Liver (tissue), 9 donors: ENCODE measurements around the gene LY6G6C. TPM values are rescaled to one million over a fixed set of nuclear protein-coding genes. Genes with fewer than 3 reads are reported as not detected.

Experiments
- DNase-seq: peaks from one replicate; pipeline ENCODE4 v3.0.0-alpha.2; 2017; ENCODE audit warnings: low spot score
- H3K27ac ChIP-seq, 2 donors: one replicate each; pipeline ENCODE4 v1.7.0; 2013; ENCODE audit warnings: inconsistent platforms in 2 of 2, low read length in 2 of 2, control low read depth in 1 of 2, low read depth in 1 of 2, mild to moderate bottlenecking in 1 of 2
- H3K27me3 ChIP-seq, 4 donors: one replicate each; pipeline versions ENCODE4 v1.6.1 to v1.7.0; 2013; ENCODE audit warnings: low read length in 3 of 4, inconsistent platforms in 1 of 4, mild to moderate bottlenecking in 1 of 4, moderate library complexity in 1 of 4; ENCODE audit not compliant: control insufficient read depth in 4 of 4, insufficient read depth in 4 of 4
- H3K36me3 ChIP-seq, 4 donors: one replicate each; pipeline versions ENCODE4 v1.6.1 to v1.7.0; 2013; ENCODE audit warnings: low read length in 3 of 4, mild to moderate bottlenecking in 3 of 4, low read depth in 1 of 4, moderate library complexity in 1 of 4; ENCODE audit not compliant: control insufficient read depth in 4 of 4, insufficient read depth in 3 of 4
- H3K4me1 ChIP-seq, 4 donors: one replicate each; pipeline versions ENCODE4 v1.6.1 to v1.7.0; 2013; ENCODE audit warnings: low read length in 3 of 4, mild to moderate bottlenecking in 3 of 4, moderate library complexity in 1 of 4; ENCODE audit not compliant: control insufficient read depth in 4 of 4, insufficient read depth in 4 of 4
- H3K4me3 ChIP-seq, 3 donors: one replicate each; pipeline versions ENCODE4 v1.6.1 to v1.7.0; 2013; ENCODE audit warnings: low read length in 3 of 3, control low read depth in 1 of 3, low read depth in 1 of 3, mild to moderate bottlenecking in 1 of 3
- H3K9ac ChIP-seq, 2 donors: one replicate each; pipeline ENCODE4 v1.7.0; 2013; ENCODE audit warnings: low read length in 2 of 2, mild to moderate bottlenecking in 2 of 2, moderate library complexity in 2 of 2, control low read depth in 1 of 2, low read depth in 1 of 2
- H3K9me3 ChIP-seq, 4 donors: one replicate each; pipeline versions ENCODE4 v1.6.1 to v1.7.0; 2013; ENCODE audit warnings: low read length in 3 of 4; ENCODE audit not compliant: control insufficient read depth in 4 of 4
- CTCF ChIP-seq: fragments of 150-350 bp; IDR thresholded peaks from 2 replicates; pipeline ENCODE4 v1.5.1; 2017; ENCODE audit warnings: improper control_type of control experiment, low read depth, low read length; ENCODE audit not compliant: missing input control
- FOXA1 ChIP-seq: IDR thresholded peaks from 2 replicates; pipeline ENCODE4 v1.6.1; 2016; ENCODE audit warnings: antibody characterized with exemption
- GABPA ChIP-seq, 2 donors: IDR thresholded peaks in 1 of 2; conservative IDR thresholded peaks in 1 of 2; 2 replicates each; pipeline ENCODE4 v1.6.1; 2016; ENCODE audit warnings: antibody characterized with exemption in 2 of 2, mild to moderate bottlenecking in 1 of 2, moderate library complexity in 1 of 2
- HNF4G ChIP-seq: IDR thresholded peaks from 2 replicates; pipeline ENCODE4 v1.6.1; 2016; ENCODE audit warnings: antibody characterized with exemption
- MAX ChIP-seq: IDR thresholded peaks from 2 replicates; pipeline ENCODE4 v1.6.1; 2016; ENCODE audit warnings: antibody characterized with exemption
- NR2F2 ChIP-seq: IDR thresholded peaks from 2 replicates; pipeline ENCODE4 v1.6.1; 2016; ENCODE audit warnings: antibody characterized with exemption
- SP1 ChIP-seq: IDR thresholded peaks from 2 replicates; pipeline ENCODE4 v1.6.1; 2018; ENCODE audit warnings: antibody characterized with exemption, mild to moderate bottlenecking
- TAF1 ChIP-seq: conservative IDR thresholded peaks from 2 replicates; pipeline ENCODE4 v1.6.1; 2016; ENCODE audit warnings: antibody characterized with exemption, mild to moderate bottlenecking
- YY1 ChIP-seq: IDR thresholded peaks from 2 replicates; pipeline ENCODE4 v1.6.1; 2016; ENCODE audit warnings: antibody characterized with exemption, mild to moderate bottlenecking
- WGBS: extraction: QIAGEN DNeasy Blood & Tissue Kit; methylation state at CpG from one replicate; pipeline ENCODE4 v1.1.7; 2013; 5-methylcytosine and 5-hydroxymethylcytosine counted together
- polyA plus RNA-seq, 2 donors: library from polyadenylated mRNA; stranded (reverse) in 1 of 2; unstranded in 1 of 2; fragments of 200-250 nt in 1 of 2; fragments of >200 nt in 1 of 2; fragmentation: Nextera tagmentation in 1 of 2; extraction: Ambion mirVana in 1 of 2; gene quantifications; one replicate each; pipeline versions ENCODE4 v1.2.1 to v1.2.3, GENCODE V29; 2013 to 2015
- total RNA-seq, 2 donors: library from RNA; depleted of rRNA; stranded (reverse); fragments of >200 nt; gene quantifications; one replicate each; pipeline ENCODE4 v1.2.3, GENCODE V29; 2014
- TF ChIP-seq, protein P1 (sequence below): IDR thresholded peaks from 2 replicates; pipeline ENCODE4 v1.6.1; 2016; ENCODE audit warnings: antibody characterized with exemption
- TF ChIP-seq, protein P2 (sequence below): IDR thresholded peaks from 2 replicates; pipeline ENCODE4 v1.6.1; 2016; ENCODE audit warnings: antibody characterized with exemption, mild to moderate bottlenecking
- TF ChIP-seq, protein P3 (sequence below): IDR thresholded peaks from 2 replicates; pipeline ENCODE4 v1.6.1; 2016; ENCODE audit warnings: antibody characterized with exemption
- donor health status: healthy.
- donor health status: healthy.
- donor health status: healthy.
- donor health status: healthy.
- donor health status: healthy.

The LY6G6C gene
- total and polyA plus RNA-seq, 4 donors = not detected

GRCh38 chr6:31677955-31678354, 43.6 kb downstream of the LY6G6C start:
- no peak overlapping the region for H3K27ac ChIP-seq
- peaks cover 0 to 4% (median 3%) of the 10 kb centered on the region in 4 donors for H3K36me3 ChIP-seq
- WGBS = 74% methylated on average over 8 of the region's 8 CpGs
- H3K9ac ChIP-seq = no peak overlapping the region
- no peak for TF ChIP-seq CTCF
- no peak for TF ChIP-seq YY1
- TF ChIP-seq, protein P1, sequence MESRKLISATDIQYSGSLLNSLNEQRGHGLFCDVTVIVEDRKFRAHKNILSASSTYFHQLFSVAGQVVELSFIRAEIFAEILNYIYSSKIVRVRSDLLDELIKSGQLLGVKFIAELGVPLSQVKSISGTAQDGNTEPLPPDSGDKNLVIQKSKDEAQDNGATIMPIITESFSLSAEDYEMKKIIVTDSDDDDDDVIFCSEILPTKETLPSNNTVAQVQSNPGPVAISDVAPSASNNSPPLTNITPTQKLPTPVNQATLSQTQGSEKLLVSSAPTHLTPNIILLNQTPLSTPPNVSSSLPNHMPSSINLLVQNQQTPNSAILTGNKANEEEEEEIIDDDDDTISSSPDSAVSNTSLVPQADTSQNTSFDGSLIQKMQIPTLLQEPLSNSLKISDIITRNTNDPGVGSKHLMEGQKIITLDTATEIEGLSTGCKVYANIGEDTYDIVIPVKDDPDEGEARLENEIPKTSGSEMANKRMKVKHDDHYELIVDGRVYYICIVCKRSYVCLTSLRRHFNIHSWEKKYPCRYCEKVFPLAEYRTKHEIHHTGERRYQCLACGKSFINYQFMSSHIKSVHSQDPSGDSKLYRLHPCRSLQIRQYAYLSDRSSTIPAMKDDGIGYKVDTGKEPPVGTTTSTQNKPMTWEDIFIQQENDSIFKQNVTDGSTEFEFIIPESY = no peak
- no peak for TF ChIP-seq HNF4G
- no peak for DNase-seq
- no peak overlapping the region for H3K4me3 ChIP-seq
- peaks cover 1 to 18% (median 12%) of the 10 kb centered on the region in 4 donors for H3K4me1 ChIP-seq
- H3K27me3 ChIP-seq = no peaks in the 10 kb centered on the region
- H3K9me3 ChIP-seq = no peaks in the 10 kb centered on the region

DNA sequence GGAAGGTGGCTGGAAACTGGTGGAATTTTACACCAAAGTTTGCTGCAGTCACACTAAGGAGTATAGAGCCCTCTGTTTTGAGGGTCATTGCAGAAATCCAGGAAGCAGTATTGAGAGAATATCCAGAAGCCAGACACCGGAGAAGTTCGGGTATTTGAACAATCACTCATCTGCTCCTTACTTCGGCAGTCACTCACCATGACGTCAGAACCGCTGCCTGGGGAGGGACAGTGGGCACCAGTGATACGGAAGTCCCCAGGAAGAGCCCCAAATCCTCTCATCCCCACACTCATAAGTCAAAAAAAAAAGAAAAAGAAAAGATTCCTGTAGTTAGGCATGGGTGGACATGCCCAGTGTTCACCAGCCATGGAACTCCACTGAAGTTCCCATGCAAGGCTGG, 44.6 kb downstream of the LY6G6C start:
- no peak overlapping the region for H3K4me3 ChIP-seq
- H3K4me1 ChIP-seq = peaks cover 1 to 16% (median 9%) of the 10 kb centered on the region in 4 donors
- DNase-seq = no peak
- 80% methylated on average over 6 of the region's 6 CpGs for WGBS
- H3K27ac ChIP-seq = no peak overlapping the region
- no peak for TF ChIP-seq MAX
- TF ChIP-seq, protein P2, sequence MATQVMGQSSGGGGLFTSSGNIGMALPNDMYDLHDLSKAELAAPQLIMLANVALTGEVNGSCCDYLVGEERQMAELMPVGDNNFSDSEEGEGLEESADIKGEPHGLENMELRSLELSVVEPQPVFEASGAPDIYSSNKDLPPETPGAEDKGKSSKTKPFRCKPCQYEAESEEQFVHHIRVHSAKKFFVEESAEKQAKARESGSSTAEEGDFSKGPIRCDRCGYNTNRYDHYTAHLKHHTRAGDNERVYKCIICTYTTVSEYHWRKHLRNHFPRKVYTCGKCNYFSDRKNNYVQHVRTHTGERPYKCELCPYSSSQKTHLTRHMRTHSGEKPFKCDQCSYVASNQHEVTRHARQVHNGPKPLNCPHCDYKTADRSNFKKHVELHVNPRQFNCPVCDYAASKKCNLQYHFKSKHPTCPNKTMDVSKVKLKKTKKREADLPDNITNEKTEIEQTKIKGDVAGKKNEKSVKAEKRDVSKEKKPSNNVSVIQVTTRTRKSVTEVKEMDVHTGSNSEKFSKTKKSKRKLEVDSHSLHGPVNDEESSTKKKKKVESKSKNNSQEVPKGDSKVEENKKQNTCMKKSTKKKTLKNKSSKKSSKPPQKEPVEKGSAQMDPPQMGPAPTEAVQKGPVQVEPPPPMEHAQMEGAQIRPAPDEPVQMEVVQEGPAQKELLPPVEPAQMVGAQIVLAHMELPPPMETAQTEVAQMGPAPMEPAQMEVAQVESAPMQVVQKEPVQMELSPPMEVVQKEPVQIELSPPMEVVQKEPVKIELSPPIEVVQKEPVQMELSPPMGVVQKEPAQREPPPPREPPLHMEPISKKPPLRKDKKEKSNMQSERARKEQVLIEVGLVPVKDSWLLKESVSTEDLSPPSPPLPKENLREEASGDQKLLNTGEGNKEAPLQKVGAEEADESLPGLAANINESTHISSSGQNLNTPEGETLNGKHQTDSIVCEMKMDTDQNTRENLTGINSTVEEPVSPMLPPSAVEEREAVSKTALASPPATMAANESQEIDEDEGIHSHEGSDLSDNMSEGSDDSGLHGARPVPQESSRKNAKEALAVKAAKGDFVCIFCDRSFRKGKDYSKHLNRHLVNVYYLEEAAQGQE = no peak
- TF ChIP-seq, protein P3, sequence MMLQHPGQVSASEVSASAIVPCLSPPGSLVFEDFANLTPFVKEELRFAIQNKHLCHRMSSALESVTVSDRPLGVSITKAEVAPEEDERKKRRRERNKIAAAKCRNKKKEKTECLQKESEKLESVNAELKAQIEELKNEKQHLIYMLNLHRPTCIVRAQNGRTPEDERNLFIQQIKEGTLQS = no peak
- peaks cover 2 to 12% (median 7%) of the 10 kb centered on the region in 4 donors for H3K36me3 ChIP-seq
- H3K27me3 ChIP-seq = no peaks in the 10 kb centered on the region
- no peaks in the 10 kb centered on the region for H3K9me3 ChIP-seq
- H3K9ac ChIP-seq = no peak overlapping the region

DNA sequence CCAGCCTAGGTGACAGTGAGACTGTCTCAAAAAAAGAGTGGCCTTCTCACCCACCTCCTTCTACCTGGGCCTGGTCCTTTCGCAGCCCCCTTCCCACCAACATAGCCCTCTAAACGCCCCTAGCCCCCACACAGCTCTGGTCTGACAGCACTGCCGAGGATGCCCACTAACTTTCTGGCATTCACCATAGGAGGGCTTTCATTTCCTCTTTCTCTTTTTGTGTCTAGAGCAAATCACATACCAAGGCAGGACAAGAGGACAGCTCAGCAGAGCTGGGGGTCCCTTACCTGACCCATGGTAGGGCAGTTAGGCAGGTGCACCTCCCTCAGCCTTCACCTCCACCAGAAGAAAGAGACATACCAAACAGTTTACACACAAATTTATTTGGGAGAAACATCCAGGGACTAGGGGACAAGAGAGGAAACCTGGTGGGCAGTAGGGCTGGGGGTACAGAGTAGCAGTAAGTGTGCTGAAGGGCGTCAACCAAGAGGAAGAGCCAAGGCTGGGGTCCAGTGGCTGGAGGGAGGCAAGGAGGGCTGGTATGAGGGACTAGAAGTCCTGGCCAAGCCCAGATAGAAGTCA, 45.1 kb downstream of the LY6G6C start:
- H3K27ac ChIP-seq = no peak overlapping the region
- H3K4me1 ChIP-seq = peaks cover 1 to 13% (median 8%) of the 10 kb centered on the region in 4 donors
- H3K9ac ChIP-seq = no peak overlapping the region
- no peak for DNase-seq
- H3K27me3 ChIP-seq = no peaks in the 10 kb centered on the region
- H3K9me3 ChIP-seq = no peaks in the 10 kb centered on the region
- H3K4me3 ChIP-seq = no peak overlapping the region
- WGBS = 86% methylated on average over 4 of the region's 4 CpGs
- peaks cover 2 to 17% (median 10%) of the 10 kb centered on the region in 4 donors for H3K36me3 ChIP-seq
- no peak for TF ChIP-seq MAX
- TF ChIP-seq TAF1 = no peak
- TF ChIP-seq NR2F2 = no peak
- TF ChIP-seq, protein P3 = no peak
- no peak for TF ChIP-seq HNF4G
- TF ChIP-seq GABPA (IDR thresholded peaks at IDR 0.05 in 1 of 2, conservative IDR thresholded peaks at IDR 0.05 in 1 of 2) = no peak
- TF ChIP-seq FOXA1 = no peak
- TF ChIP-seq SP1 = no peak
